Measurements from ENCODE around the gene KPNA5. TPM values are rescaled to one million over a fixed set of nuclear protein-coding genes. Genes with fewer than 3 reads are reported as not detected.
A peak's percentile ranks its signal among the peaks of the same experiment; 100 is the strongest.

Gene KPNA5
- polyA plus RNA-seq, 1 experiment: 8.4 TPM

DNA sequence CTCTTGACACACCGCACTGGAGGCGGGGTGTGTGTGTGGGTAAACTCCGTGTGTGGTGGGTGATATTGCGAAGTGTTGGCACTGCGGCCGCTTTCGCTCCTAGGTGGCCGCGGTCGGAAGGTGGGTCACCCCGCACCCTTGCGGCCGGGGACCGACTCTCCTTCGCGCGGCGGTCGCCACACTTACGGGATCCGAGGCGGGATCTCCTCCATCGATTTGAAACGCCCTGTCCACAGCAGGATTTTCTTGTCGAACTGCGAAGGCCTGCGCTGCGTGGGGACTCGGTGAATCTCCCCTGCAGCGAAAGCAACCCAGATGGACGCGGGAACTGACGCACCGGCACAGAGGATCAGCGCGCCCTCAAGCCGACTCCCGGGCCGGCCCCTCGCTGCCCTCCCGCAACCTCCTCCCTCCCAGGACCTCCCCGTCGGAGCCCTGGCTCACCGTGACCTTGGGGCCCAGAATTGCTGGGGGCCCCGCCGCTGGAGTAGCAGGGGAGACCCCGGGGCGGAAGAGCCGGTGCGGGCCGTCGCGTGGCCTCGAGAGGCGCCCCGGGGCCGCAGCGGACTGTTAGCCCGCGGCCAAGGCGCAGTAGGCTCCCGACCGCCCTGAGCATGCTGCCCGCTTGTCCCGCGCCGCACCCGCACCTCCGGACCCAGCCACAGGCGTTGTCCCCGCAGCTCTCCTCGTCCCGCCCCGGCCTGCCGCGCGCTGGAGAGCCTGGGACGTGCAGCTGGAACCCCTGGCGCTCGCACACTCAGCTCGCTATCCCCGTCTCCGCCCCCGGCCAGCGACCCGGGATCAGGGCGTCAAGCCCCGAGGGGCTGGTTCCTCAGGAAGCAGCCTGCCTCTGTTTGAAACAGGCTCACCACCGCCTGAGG, 84.2 kb downstream of the KPNA5 start, which contains the start of gene FAM162B:
TSS of gene FAM162B (minus strand) at position 759 of the 881 bp plus-strand sequence. CDS start at position 616, 143 bp downstream.
- ChIA-PET CTCF (interaction anchor here (0.6 to 3.7 kb wide), 2 partner anchors 14 to 790 kb away, joined by 4 to 21 read pairs; no protein-coding TSS in a partner anchor), POLR2A (no interaction called here)
- Histone ChIP-seq H3K9me3 (ENCODE audit: control insufficient read depth, insufficient read depth, low read length) (no peaks in the 10 kb centered on the region; the same call in 1 of the 2 replicates), H3K27ac (ENCODE audit: low read depth, low read length) (peak within 1 kb of the TSS; percentile 24), H3K4me3 (ENCODE audit: low read depth, low read length) (peak within 1 kb of the TSS; percentile 63), H3K27me3 (ENCODE audit: control insufficient read depth, insufficient read depth, low read length) (no peaks in the 10 kb centered on the region)
- TF ChIP-seq, protein P1, sequence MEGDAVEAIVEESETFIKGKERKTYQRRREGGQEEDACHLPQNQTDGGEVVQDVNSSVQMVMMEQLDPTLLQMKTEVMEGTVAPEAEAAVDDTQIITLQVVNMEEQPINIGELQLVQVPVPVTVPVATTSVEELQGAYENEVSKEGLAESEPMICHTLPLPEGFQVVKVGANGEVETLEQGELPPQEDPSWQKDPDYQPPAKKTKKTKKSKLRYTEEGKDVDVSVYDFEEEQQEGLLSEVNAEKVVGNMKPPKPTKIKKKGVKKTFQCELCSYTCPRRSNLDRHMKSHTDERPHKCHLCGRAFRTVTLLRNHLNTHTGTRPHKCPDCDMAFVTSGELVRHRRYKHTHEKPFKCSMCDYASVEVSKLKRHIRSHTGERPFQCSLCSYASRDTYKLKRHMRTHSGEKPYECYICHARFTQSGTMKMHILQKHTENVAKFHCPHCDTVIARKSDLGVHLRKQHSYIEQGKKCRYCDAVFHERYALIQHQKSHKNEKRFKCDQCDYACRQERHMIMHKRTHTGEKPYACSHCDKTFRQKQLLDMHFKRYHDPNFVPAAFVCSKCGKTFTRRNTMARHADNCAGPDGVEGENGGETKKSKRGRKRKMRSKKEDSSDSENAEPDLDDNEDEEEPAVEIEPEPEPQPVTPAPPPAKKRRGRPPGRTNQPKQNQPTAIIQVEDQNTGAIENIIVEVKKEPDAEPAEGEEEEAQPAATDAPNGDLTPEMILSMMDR (IDR thresholded peaks at IDR 0.05; ENCODE audit: low read depth, low read length): no peak
- no peak for DNase-seq (ENCODE audit: low read depth, low spot score)

DNA sequence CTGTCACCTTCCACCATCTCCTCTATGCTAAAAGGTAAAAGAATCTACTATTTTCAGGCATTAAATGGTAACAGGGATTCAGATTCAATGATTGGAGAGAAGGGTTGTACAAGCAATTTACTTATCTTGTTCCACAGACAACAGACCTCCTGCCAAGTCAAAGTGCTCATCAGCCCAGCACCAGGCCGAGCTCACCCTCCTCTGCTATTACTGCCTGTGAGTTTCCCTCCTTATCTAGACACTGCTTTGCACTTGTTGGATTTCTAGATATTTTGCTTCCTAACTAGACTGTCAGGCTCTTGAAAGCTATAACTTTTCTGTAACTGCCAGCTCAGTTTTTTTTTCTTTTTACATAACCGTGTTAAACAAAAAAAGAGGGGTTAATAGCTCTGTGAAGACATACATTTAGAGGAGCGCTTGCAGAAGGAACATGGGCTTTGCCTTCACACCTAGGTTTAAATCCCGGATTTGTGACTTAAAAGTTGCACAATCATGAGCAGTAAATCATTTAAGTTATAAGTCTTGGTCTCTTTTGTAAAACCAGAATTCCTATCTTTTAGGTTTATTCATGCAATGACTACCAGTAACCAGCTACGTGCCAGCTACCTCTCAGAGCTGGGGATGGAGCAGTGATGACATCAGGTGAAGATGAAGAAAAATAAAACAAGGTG, 85.6 kb downstream of the KPNA5 start:
- no peak overlapping the region for H3K4me3 ChIP-seq (ENCODE audit: low read depth, low read length)
- CTCF ChIA-PET: interaction anchor here (1.4 to 3.7 kb wide), 3 partner anchors 12 to 206 kb away, joined by 3 to 21 read pairs (median 6); no protein-coding TSS in a partner anchor
- H3K27ac ChIP-seq (ENCODE audit: low read depth, low read length): no peak overlapping the region
- TF ChIP-seq, protein P1 (IDR thresholded peaks at IDR 0.05; ENCODE audit: low read depth, low read length): no peak
- POLR2A ChIA-PET: no interaction called here
- DNase-seq (ENCODE audit: low read depth, low spot score): no peak
- no peaks in the 10 kb centered on the region; the same call in 1 of the 2 replicates for H3K9me3 ChIP-seq (ENCODE audit: control insufficient read depth, insufficient read depth, low read length)
- no peaks in the 10 kb centered on the region for H3K27me3 ChIP-seq (ENCODE audit: control insufficient read depth, insufficient read depth, low read length)

DNA sequence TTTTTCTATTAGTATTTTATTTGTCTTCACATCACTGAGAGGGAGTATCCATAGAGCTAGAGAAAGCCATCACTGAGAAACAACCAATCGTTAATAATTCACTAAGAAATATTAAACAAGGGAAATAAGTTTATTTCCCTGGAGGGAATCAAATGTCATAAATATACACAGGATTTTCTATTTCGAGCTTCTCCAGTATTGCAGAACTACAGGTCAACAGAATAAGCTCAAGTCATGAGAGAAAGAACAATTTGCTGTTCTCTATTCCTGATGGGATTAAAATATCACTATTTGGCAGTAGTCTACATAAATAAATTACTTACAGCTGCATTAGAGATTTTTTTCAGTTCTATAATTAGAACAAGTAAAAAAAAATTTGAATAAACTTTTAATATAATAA, 86.7 kb downstream of the KPNA5 start:
- no peak overlapping the region for H3K27ac ChIP-seq (ENCODE audit: low read depth, low read length)
- ChIA-PET CTCF (interaction anchor here (1.4 to 3.7 kb wide), 3 partner anchors 11 to 205 kb away, joined by 3 to 21 read pairs (median 6); no protein-coding TSS in a partner anchor), POLR2A (no interaction called here)
- no peak overlapping the region for H3K4me3 ChIP-seq (ENCODE audit: low read depth, low read length)
- DNase-seq (ENCODE audit: low read depth, low spot score): no peak
- H3K27me3 ChIP-seq (ENCODE audit: control insufficient read depth, insufficient read depth, low read length): no peaks in the 10 kb centered on the region
- TF ChIP-seq, protein P1 (IDR thresholded peaks at IDR 0.05; ENCODE audit: low read depth, low read length): no peak
- H3K9me3 ChIP-seq (ENCODE audit: control insufficient read depth, insufficient read depth, low read length): no peaks in the 10 kb centered on the region; the same call in 1 of the 2 replicates

DNA sequence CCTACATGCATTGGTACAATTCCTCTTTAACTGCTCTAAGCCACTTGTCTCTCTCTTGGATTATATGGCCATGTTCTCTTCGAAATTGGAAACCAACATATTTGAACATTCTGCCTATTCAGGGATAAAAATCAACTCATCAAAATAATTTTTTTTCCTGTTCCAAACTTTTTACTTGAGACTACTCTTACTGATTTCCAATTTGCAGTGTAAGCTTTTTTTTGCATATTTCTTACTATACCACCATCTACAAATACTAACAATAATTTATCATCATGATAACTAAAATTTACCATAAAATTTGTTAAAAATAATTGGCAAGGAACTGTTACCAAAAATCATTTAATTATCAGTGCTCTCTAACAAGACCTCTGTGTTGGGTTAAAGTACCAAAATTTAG, 91.4 kb downstream of the KPNA5 start:
- POLR2A ChIA-PET: no interaction called here
- no peaks in the 10 kb centered on the region for H3K27me3 ChIP-seq (ENCODE audit: control insufficient read depth, insufficient read depth, low read length)
- CTCF ChIA-PET: interaction anchor here (1.3 kb wide), 1 partner anchor 504 kb away, joined by 4 read pairs; no protein-coding TSS in a partner anchor
- H3K4me3 ChIP-seq (ENCODE audit: low read depth, low read length): no peak overlapping the region
- H3K27ac ChIP-seq (ENCODE audit: low read depth, low read length): no peak overlapping the region
- no peak for DNase-seq (ENCODE audit: low read depth, low spot score)
- no peaks in the 10 kb centered on the region for H3K9me3 ChIP-seq (ENCODE audit: control insufficient read depth, insufficient read depth, low read length)
- TF ChIP-seq, protein P1 (IDR thresholded peaks at IDR 0.05; ENCODE audit: low read depth, low read length): no peak

Data from AG04450 (cell line).